Loucy (cell line): Measurements from ENCODE around the gene TENT5A.
A peak's percentile ranks its signal among the peaks of the same experiment; 100 is the strongest.

Source experiments
- CTCF ChIP-seq: fragments of 200-600 bp; sonication (generic); conservative IDR thresholded peaks from 2 replicates; pipeline ENCODE4 v1.5.1; 2014; ENCODE audit warnings: mild to moderate bottlenecking, antibody characterized with exemption, low read length
- EZH2phosphoT487 ChIP-seq: fragments of 200-600 bp; IDR thresholded peaks from 2 replicates; pipeline ENCODE4 v1.6.1; 2018; ENCODE audit warnings: antibody characterized with exemption, mild to moderate bottlenecking, moderate library complexity, borderline replicate concordance

GRCh38 chr6:81752084-81752920 is at the start of gene TENT5A:
- TF ChIP-seq EZH2phosphoT487, result no peak
- TF ChIP-seq CTCF, result peak; percentile 36
